ENCODE measurements around the gene ITPR2.

DNA sequence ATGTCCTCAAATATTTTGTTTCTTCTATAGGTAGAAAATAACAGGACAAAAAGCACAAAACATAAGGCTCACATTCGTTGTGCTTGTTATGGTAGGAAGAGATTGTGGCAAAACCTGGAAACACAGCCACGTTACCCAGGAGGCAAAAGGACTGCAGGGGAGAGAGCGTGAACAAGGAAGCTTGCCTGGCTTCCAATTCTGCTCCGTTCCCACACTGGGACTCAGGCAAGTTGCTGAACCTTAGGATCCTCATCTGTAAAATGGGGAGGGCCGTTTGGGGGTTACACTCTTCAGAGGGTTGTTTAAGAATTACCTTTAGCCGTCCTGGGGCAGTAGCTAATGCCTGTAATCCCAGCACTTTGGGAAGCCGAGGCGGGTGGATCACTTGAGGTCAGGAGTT, 432.4 kb downstream of the ITPR2 start:
- TF ChIP-seq EZH2 (IDR thresholded peaks at IDR 0.05; ENCODE audit: insufficient read depth, poor library complexity, severe bottlenecking) (no peak), EZH2phosphoT487 (IDR thresholded peaks at IDR 0.05; ENCODE audit: insufficient read depth, low read depth) (no peak)
